Ovary (tissue), 3 donors: ENCODE data around the gene FNIP1.

ENCODE experiments used
- EP300 ChIP-seq: sonication (generic); formaldehyde crosslinking; IDR thresholded peaks from one replicate; pipeline ENCODE4 v1.6.1; 2017; ENCODE audit warnings: antibody characterized with exemption
- TF ChIP-seq, protein P1 (sequence below), 3 donors: fragments of 450-650 bp in 2 of 3; fragments of 200-600 bp in 1 of 3; IDR thresholded peaks; one replicate each; pipeline versions ENCODE4 v1.5.1 to v1.8.0; 2016 to 2022; ENCODE audit warnings: antibody characterized with exemption in 3 of 3, mild to moderate bottlenecking in 1 of 3
- donor health status: DM: no; HTN: no; CAD: no.

GRCh38 chr5:131654776-131655175, 142.0 kb downstream of the FNIP1 start:
- TF ChIP-seq, protein P1, sequence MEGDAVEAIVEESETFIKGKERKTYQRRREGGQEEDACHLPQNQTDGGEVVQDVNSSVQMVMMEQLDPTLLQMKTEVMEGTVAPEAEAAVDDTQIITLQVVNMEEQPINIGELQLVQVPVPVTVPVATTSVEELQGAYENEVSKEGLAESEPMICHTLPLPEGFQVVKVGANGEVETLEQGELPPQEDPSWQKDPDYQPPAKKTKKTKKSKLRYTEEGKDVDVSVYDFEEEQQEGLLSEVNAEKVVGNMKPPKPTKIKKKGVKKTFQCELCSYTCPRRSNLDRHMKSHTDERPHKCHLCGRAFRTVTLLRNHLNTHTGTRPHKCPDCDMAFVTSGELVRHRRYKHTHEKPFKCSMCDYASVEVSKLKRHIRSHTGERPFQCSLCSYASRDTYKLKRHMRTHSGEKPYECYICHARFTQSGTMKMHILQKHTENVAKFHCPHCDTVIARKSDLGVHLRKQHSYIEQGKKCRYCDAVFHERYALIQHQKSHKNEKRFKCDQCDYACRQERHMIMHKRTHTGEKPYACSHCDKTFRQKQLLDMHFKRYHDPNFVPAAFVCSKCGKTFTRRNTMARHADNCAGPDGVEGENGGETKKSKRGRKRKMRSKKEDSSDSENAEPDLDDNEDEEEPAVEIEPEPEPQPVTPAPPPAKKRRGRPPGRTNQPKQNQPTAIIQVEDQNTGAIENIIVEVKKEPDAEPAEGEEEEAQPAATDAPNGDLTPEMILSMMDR (IDR thresholded peaks at IDR 0.05) = no peak
- no peak for TF ChIP-seq EP300
